ENCODE measurements around the gene BCCIP. TPM values are rescaled to one million over a fixed set of nuclear protein-coding genes. Genes with fewer than 3 reads are reported as not detected.

BCCIP gene
- total RNA-seq, 1 donor from 2014 or later = 39.8 TPM

- Histone ChIP-seq H3K4me1 (no peaks in the 10 kb centered on the region), H3K9me3 (peaks cover 7% of the 10 kb centered on the region), H3K36me3 (peaks cover 16% of the 10 kb centered on the region), H3K27ac (no peak within 1 kb of the TSS), H3K4me3 (no peak within 1 kb of the TSS), H3K27me3 (ENCODE audit: low read depth) (no peaks in the 10 kb centered on the region)
- DNase-seq = no peak
- intact Hi-C loops (cut with DNase I) = no loop called here
- TF ChIP-seq, protein P1, sequence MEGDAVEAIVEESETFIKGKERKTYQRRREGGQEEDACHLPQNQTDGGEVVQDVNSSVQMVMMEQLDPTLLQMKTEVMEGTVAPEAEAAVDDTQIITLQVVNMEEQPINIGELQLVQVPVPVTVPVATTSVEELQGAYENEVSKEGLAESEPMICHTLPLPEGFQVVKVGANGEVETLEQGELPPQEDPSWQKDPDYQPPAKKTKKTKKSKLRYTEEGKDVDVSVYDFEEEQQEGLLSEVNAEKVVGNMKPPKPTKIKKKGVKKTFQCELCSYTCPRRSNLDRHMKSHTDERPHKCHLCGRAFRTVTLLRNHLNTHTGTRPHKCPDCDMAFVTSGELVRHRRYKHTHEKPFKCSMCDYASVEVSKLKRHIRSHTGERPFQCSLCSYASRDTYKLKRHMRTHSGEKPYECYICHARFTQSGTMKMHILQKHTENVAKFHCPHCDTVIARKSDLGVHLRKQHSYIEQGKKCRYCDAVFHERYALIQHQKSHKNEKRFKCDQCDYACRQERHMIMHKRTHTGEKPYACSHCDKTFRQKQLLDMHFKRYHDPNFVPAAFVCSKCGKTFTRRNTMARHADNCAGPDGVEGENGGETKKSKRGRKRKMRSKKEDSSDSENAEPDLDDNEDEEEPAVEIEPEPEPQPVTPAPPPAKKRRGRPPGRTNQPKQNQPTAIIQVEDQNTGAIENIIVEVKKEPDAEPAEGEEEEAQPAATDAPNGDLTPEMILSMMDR (IDR thresholded peaks at IDR 0.05) = no peak
- ATAC-seq = no peak
These were observed 57.8 kb downstream of the BCCIP start, which contains the start of gene DHX32 for GRCh38 chr10:125881192-125881591. DHX32 (minus strand) TSS chr10:125881292; CDS start chr10:125880824, 468 bp downstream.

GRCh38 chr10:125882596-125882995 is 59.2 kb downstream of the BCCIP start:
- H3K27me3 ChIP-seq (ENCODE audit: low read depth) = no peaks in the 10 kb centered on the region
- no peaks in the 10 kb centered on the region for H3K9me3 ChIP-seq
- H3K4me3 ChIP-seq = no peak overlapping the region
- H3K36me3 ChIP-seq = peaks cover 16% of the 10 kb centered on the region
- no peak for ATAC-seq
- intact Hi-C loops (cut with DNase I) = no loop called here
- no peak overlapping the region for H3K27ac ChIP-seq
- TF ChIP-seq, protein P1 (IDR thresholded peaks at IDR 0.05) = no peak
- H3K4me1 ChIP-seq = no peaks in the 10 kb centered on the region
- no peak for DNase-seq

GRCh38 chr10:125883211-125883610 is 59.9 kb downstream of the BCCIP start:
- H3K4me3 ChIP-seq = no peak overlapping the region
- no peaks in the 10 kb centered on the region for H3K27me3 ChIP-seq (ENCODE audit: low read depth)
- TF ChIP-seq, protein P1 (IDR thresholded peaks at IDR 0.05) = no peak
- no peak overlapping the region for H3K27ac ChIP-seq
- H3K9me3 ChIP-seq = no peaks in the 10 kb centered on the region
- no peak for DNase-seq
- peaks cover 16% of the 10 kb centered on the region for H3K36me3 ChIP-seq
- no peaks in the 10 kb centered on the region for H3K4me1 ChIP-seq
- intact Hi-C loops (cut with DNase I) = no loop called here
- ATAC-seq = peak in 1 of 2 donors; percentile 26

Small RNA genes within 50 kb of the gene (microRNA-seq; reads per million reads assigned to microRNA genes)
- not detected for gene MIR4484 (ENCODE audit: borderline number of aligned reads)

Other genes with a start within 250 kb of the BCCIP start
- not detected for gene TEX36, start 140.4 kb upstream of the BCCIP start, total RNA-seq
- 18.1 TPM for gene EDRF1, start 103.8 kb upstream of the BCCIP start, total RNA-seq
- not detected for gene MMP21, start 47.7 kb upstream of the BCCIP start, total RNA-seq
- 27.0 TPM for gene UROS, start 288 bp upstream of the BCCIP start, total RNA-seq
- 31.9 TPM for gene DHX32, start 57.7 kb downstream of the BCCIP start, total RNA-seq
- gene FANK1, start 73.0 kb downstream of the BCCIP start, total RNA-seq = 11.5 TPM